K562 (cell line): ENCODE data around the gene DCTN2. TPM values are rescaled to one million over a fixed set of nuclear protein-coding genes. Genes with fewer than 3 reads are reported as not detected.

Experiments
- ATAC-seq: fragments of 200-7000 bp; cut with Tn5 transposase; 3 replicates; pipeline ENCODE4 v1.9.1; 2020; ENCODE audit warnings: moderate library complexity
- BruUV-seq: library from RNA; stranded (reverse); fragments of 400-500 nt; replicated peaks from 2 replicates; lab custom pipeline; 2021; lab: Mats Ljungman, UMichigan
- CTCF ChIA-PET: fragments of 300-600 bp; formaldehyde crosslinking; extraction: SDS; loops from one replicate; lab custom pipeline; 2021; ENCODE audit warnings: low intra/inter-chr PET ratio; lab: Yijun Ruan, JAX
- POLR2A ChIA-PET: fragments of 300-600, 350-650 bp; sonication (Branson Sonifier 250); formaldehyde crosslinking; extraction: SDS; loops from one replicate; lab custom pipeline; 2021; ENCODE audit warnings: antibody characterized with exemption, inconsistent platforms; lab: Yijun Ruan, JAX
- DNase-seq, 4 experiments: peaks; one replicate each; pipeline versions ENCODE4 v3.0.0 to v3.0.0-alpha.2; 2011 to 2018; ENCODE audit warnings: low spot score in 3 of 4, mixed read lengths in 3 of 4; ENCODE audit errors: extremely low read depth in 1 of 4
- FAIRE-seq: peaks from 2 replicates; lab custom pipeline; 2011; peaks lifted over from hg19 to GRCh38; lab: Jason Lieb, UNC
- H2AFZ ChIP-seq: 2 replicates; pipeline ENCODE4 v1.6.0; 2011; ENCODE audit warnings: low read depth, low read length, control low read depth, inconsistent platforms
- H3K27ac ChIP-seq: fragments of 200-600 bp; 3 replicates; pipeline ENCODE4 v1.8.0; 2011; ENCODE audit warnings: low read depth, mild to moderate bottlenecking, control low read depth, inconsistent platforms, low read length, moderate library complexity, mixed read lengths; ENCODE audit errors: extremely low read depth
- H3K27me3 ChIP-seq, 2 experiments: fragments of 300-600 bp in 1 of 2; 2 replicates in 1 of 2; 3 replicates in 1 of 2; pipeline versions ENCODE4 v1.6.0 to v1.8.0; 2011; ENCODE audit warnings: inconsistent platforms in 2 of 2, low read length in 2 of 2, mild to moderate bottlenecking in 1 of 2, mixed read lengths in 1 of 2, moderate library complexity in 1 of 2; ENCODE audit not compliant: control insufficient read depth in 2 of 2, insufficient read depth in 2 of 2
- H3K36me3 ChIP-seq: fragments of 300-600 bp; 3 replicates; pipeline ENCODE4 v1.8.0; 2011; ENCODE audit warnings: mild to moderate bottlenecking, low read length, inconsistent platforms; ENCODE audit not compliant: control insufficient read depth, insufficient read depth
- H3K4me1 ChIP-seq, 2 experiments: fragments of 200-600 bp in 1 of 2; replicated peaks in 1 of 2; 2 replicates in 1 of 2; 3 replicates in 1 of 2; pipeline versions ENCODE4 v1.5.1 to v1.8.0; 2011; ENCODE audit warnings: inconsistent platforms in 2 of 2, low read length in 2 of 2, mild to moderate bottlenecking in 1 of 2, mixed read lengths in 1 of 2, moderate library complexity in 1 of 2; ENCODE audit not compliant: control insufficient read depth in 2 of 2, insufficient read depth in 2 of 2
- H3K4me2 ChIP-seq: 2 replicates; pipeline ENCODE4 v1.6.1; 2011; ENCODE audit warnings: low read length, control low read depth, inconsistent platforms, mixed read lengths; ENCODE audit not compliant: insufficient read depth
- H3K4me3 ChIP-seq: fragments of 200-600 bp; sonication (generic), shearing (Covaris generic); 2 replicates; pipeline ENCODE4 v1.5.1; 2016; ENCODE audit warnings: control low read depth, inconsistent platforms
- H3K79me2 ChIP-seq: fragments of 200-600 bp; 3 replicates; pipeline ENCODE4 v1.8.0; 2011; ENCODE audit warnings: low read length, inconsistent platforms; ENCODE audit not compliant: control insufficient read depth, insufficient read depth
- H3K9ac ChIP-seq, 2 experiments: 2 replicates each; pipeline versions ENCODE4 v1.6.0 to v1.6.1; 2011; ENCODE audit warnings: low read depth in 2 of 2, low read length in 2 of 2, control low read depth in 1 of 2, inconsistent platforms in 1 of 2, mild to moderate bottlenecking in 1 of 2, mixed read lengths in 1 of 2; ENCODE audit not compliant: insufficient read depth in 1 of 2
- H3K9me1 ChIP-seq: one replicate; pipeline ENCODE4 v1.6.0; 2011; ENCODE audit warnings: inconsistent platforms, mild to moderate bottlenecking, low read length, moderate library complexity; ENCODE audit not compliant: control insufficient read depth, insufficient read depth
- H3K9me3 ChIP-seq: replicated peaks from 2 replicates; pipeline ENCODE4 v1.5.1; 2011; ENCODE audit warnings: low read depth, low read length, inconsistent platforms; ENCODE audit not compliant: control insufficient read depth, insufficient read depth
- H4K20me1 ChIP-seq: replicated peaks from 2 replicates; pipeline ENCODE4 v1.6.1; 2011; ENCODE audit warnings: low read length, inconsistent platforms, mixed read lengths; ENCODE audit not compliant: control insufficient read depth, insufficient read depth
- ATF3 ChIP-seq, 2 experiments: fragments of 450-650 bp in 1 of 2; sonication (generic) in 1 of 2; formaldehyde crosslinking in 1 of 2; IDR thresholded peaks in 1 of 2; conservative IDR thresholded peaks in 1 of 2; 2 replicates each; pipeline versions ENCODE4 v1.6.1 to v1.8.1; 2016 to 2023; ENCODE audit warnings: mild to moderate bottlenecking in 2 of 2, moderate library complexity in 2 of 2, inconsistent platforms in 1 of 2, missing genetic modification reagents in 1 of 2
- CREB3L1 ChIP-seq: fragments of 450-650 bp; IDR thresholded peaks from 2 replicates; pipeline ENCODE4 v1.6.1; 2014; ENCODE audit warnings: low read depth, mild to moderate bottlenecking, moderate library complexity, borderline replicate concordance
- DMBX1 ChIP-seq: fragments of 250-450 bp; sonication (Bioruptor Pico); IDR thresholded peaks from 2 replicates; pipeline ENCODE4 v1.8.0; 2022; ENCODE audit warnings: inconsistent platforms, mild to moderate bottlenecking, moderate library complexity, borderline replicate concordance
- KLF6 ChIP-seq: fragments of 250-450 bp; sonication (Bioruptor Pico); IDR thresholded peaks from 2 replicates; pipeline ENCODE4 v1.4.0; 2020; ENCODE audit warnings: mild to moderate bottlenecking, moderate library complexity, borderline replicate concordance
- NFE2 ChIP-seq: IDR thresholded peaks from 2 replicates; pipeline ENCODE4 v1.6.1; 2014; ENCODE audit warnings: antibody characterized with exemption, low read depth
- PRDM10 ChIP-seq: fragments of 450-650 bp; IDR thresholded peaks from 2 replicates; pipeline ENCODE4 v1.6.1; 2018; ENCODE audit not compliant: partially characterized antibody
- RCOR1 ChIP-seq, 2 experiments: IDR thresholded peaks; 2 replicates each; pipeline ENCODE4 v1.6.1; 2012; ENCODE audit warnings: low read depth in 2 of 2, low read length in 2 of 2, borderline replicate concordance in 1 of 2, improper control_type of control experiment in 1 of 2
- RHOXF2B ChIP-seq: fragments of 250-450 bp; sonication (Bioruptor Pico); conservative IDR thresholded peaks from 2 replicates; pipeline ENCODE4 v1.5.1; 2021
- SAFB2 ChIP-seq: fragments of 200-400 bp; formaldehyde crosslinking; IDR thresholded peaks from 2 replicates; pipeline ENCODE4 v1.6.1; 2018; ENCODE audit warnings: borderline replicate concordance, low read length, low read depth, moderate library complexity; ENCODE audit not compliant: severe bottlenecking
- SUPT5H ChIP-seq: fragments of 450-650 bp; IDR thresholded peaks from 2 replicates; pipeline ENCODE4 v1.6.1; 2016
- TAF15 ChIP-seq: fragments of 200-400 bp; formaldehyde crosslinking; IDR thresholded peaks from 2 replicates; pipeline ENCODE4 v1.6.1; 2017; ENCODE audit warnings: mild to moderate bottlenecking, low read depth, low read length, moderate library complexity
- TCF7L2 ChIP-seq: fragments of 150-350 bp; IDR thresholded peaks from 2 replicates; pipeline ENCODE4 v1.6.1; 2016; ENCODE audit warnings: low read depth, mild to moderate bottlenecking, low read length, moderate library complexity
- WHSC1 ChIP-seq: IDR thresholded peaks from one replicate; pipeline ENCODE4 v1.6.1; 2012; ENCODE audit warnings: low read length, control low read depth, inconsistent platforms
- ZNF274 ChIP-seq: IDR thresholded peaks from 2 replicates; pipeline ENCODE4 v1.6.1; 2011; ENCODE audit warnings: low read depth, mild to moderate bottlenecking, low read length, moderate library complexity, borderline replicate concordance
- ZNF695 ChIP-seq: fragments of 450-650 bp; formaldehyde crosslinking; IDR thresholded peaks from 2 replicates; pipeline ENCODE4 v1.4.0; 2020; ENCODE audit warnings: mild to moderate bottlenecking, moderate library complexity
- ZNF766 ChIP-seq: fragments of 200-800 bp; sonication (Bioruptor generic); conservative IDR thresholded peaks from 2 replicates; pipeline ENCODE4 v1.6.1; 2016; ENCODE audit warnings: missing genetic modification characterization, missing compliant biosample characterization
- WGBS: fragments of 100-300 bp; shearing (Covaris generic); methylation state at CpG from one replicate; pipeline ENCODE4 v1.1.6; 2016; ENCODE audit warnings: low coverage, mixed read lengths; ENCODE audit not compliant: insufficient coverage; ENCODE audit errors: missing lambda C conversion rate; 5-methylcytosine and 5-hydroxymethylcytosine counted together
- in situ Hi-C: fragments of 300-500 bp; cut with MboI; formaldehyde crosslinking; loops from 4 replicates; pipeline ENCODE4 v1.15.0; 2018; ENCODE audit warnings: inconsistent platforms, mixed read lengths
- intact Hi-C: fragments of 100-400 bp; cut with micrococcal nuclease; formaldehyde crosslinking; loops from 2 replicates; pipeline ENCODE4 v1.14.2; 2022
- polyA plus RNA-seq, 8 experiments: library from polyadenylated mRNA; depleted of rRNA in 4 of 8; stranded (reverse) in 5 of 8; unstranded in 3 of 8; fragments of >200 nt; fragmentation: Nextera tagmentation in 2 of 8; fragmentation: Illumina TruSeq in 1 of 8; extraction: Ambion mirVana in 2 of 8; extraction: Trizol in 1 of 8; gene quantifications; 2 replicates each; pipeline versions ENCODE4 v1.2.1 to v1.2.3, GENCODE V29; 2011 to 2014; ENCODE audit warnings: inconsistent platforms in 1 of 8, missing spikeins in 1 of 8
- total RNA-seq, 7 experiments: library from RNA; depleted of rRNA in 6 of 7; stranded (reverse); fragments of >200 nt in 6 of 7; fragmentation: Illumina TruSeq in 2 of 7; extraction: Trizol in 2 of 7; gene quantifications; 2 replicates each; pipeline versions ENCODE4 v1.2.1 to v1.2.3, GENCODE V29; 2011 to 2021; ENCODE audit warnings: low replicate concordance in 1 of 7

DCTN2 gene
- total and polyA plus RNA-seq, 9 of the 15 experiments (the other 6 are each of a cell fraction or from before 2014, with no cell fraction given), result 43.6 to 270 (median 125) TPM

- POLR2A ChIA-PET, result interaction anchor here (0.6 to 1.0 kb wide), 4 partner anchors 9 to 300 kb away, joined by 3 to 5 read pairs (median 4); partner anchors contain the start of gene DDIT3
- in situ Hi-C loops (no loop called here), intact Hi-C loops (no loop called here)
- peaks cover 50 to 63% of the 10 kb centered on the region in 2 experiments for H3K4me1 ChIP-seq
- no peaks in the 10 kb centered on the region for H3K9me3 ChIP-seq
- peak overlapping the region; percentile 89 for H3K4me2 ChIP-seq
- H4K20me1 ChIP-seq, result no peaks in the 10 kb centered on the region
- DNase-seq, result peak in 1 of 4 experiments; percentile 55
- H3K36me3 ChIP-seq, result peaks cover 27% of the 10 kb centered on the region
- peak overlapping the region; percentile 80 for H3K27ac ChIP-seq
- 0 out of 3 replicates have a peak, but pooled peaks have one; percentile 2 for ATAC-seq
- peaks cover 68% of the 10 kb centered on the region for H3K79me2 ChIP-seq
- H3K9ac ChIP-seq, result peak overlapping the region; percentile 58 to 66; a peak in 3 of 4 replicates
- no TSS peak for BruUV-seq
- H3K4me3 ChIP-seq, result no peak overlapping the region
- WGBS, result 4% methylated on average over 2 of the region's 2 CpGs
- no peaks in the 10 kb centered on the region for H3K9me1 ChIP-seq
- no peak for FAIRE-seq
- CTCF ChIA-PET, result no interaction called here
- H3K27me3 ChIP-seq, result no peaks in the 10 kb centered on the region
- peak overlapping the region; percentile 93 for H2AFZ ChIP-seq
- TF ChIP-seq KLF6 (CRISPR knock-in tag) (no peak), SUPT5H (no peak), CREB3L1 (no peak), ZNF766 (CRISPR knock-in tag) (no peak), ATF3 (IDR thresholded peaks at IDR 0.05) (peak; percentile 80), ATF3 (CRISPR knock-in tag; conservative IDR thresholded peaks at IDR 0.05) (no peak), DMBX1 (CRISPR knock-in tag) (peak; percentile 23; the same call in 1 of the 2 replicates), PRDM10 (peak; percentile 94), ZNF274 (no peak), WHSC1 (no peak), RCOR1 (IDR thresholded peaks at IDR 0.05; ENCODE audit: borderline replicate concordance in 1 of 2, low read depth in 2 of 2, low read length in 2 of 2) (peak in 1 of 2 experiments; percentile 74; a peak in 2 of 4 replicates), NFE2 (no peak; the same call in 1 of the 2 replicates), ZNF695 (CRISPR knock-in tag) (no peak), TCF7L2 (no peak), RHOXF2B (CRISPR knock-in tag) (no peak), SAFB2 (no peak), TAF15 (no peak)
Measured at GRCh38 chr12:57548488-57548887, 1.5 kb upstream of the DCTN2 start.
